Ascending aorta (tissue), 2 donors: Measurements from ENCODE around the gene GPBAR1. TPM values are rescaled to one million over a fixed set of nuclear protein-coding genes. Genes with fewer than 3 reads are reported as not detected.
"Not testable (repeated sequence)": the region's sequence is repeated elsewhere in the genome, so short reads cannot be mapped to it uniquely, and the experiment has no call there.

ENCODE experiments used
- DNase-seq, 2 donors: peaks; one replicate each; pipeline ENCODE4 v3.0.0-alpha.2; 2019; ENCODE audit warnings: low spot score in 2 of 2
- H3K27ac ChIP-seq, 2 donors: fragments of 200-600 bp; sonication (generic); one replicate each; pipeline ENCODE4 v1.5.1; 2016 to 2017; ENCODE audit warnings: mild to moderate bottlenecking in 1 of 2
- H3K27me3 ChIP-seq: fragments of 200-600 bp; sonication (generic); one replicate; pipeline ENCODE4 v1.5.1; 2017
- H3K36me3 ChIP-seq, 2 donors: fragments of 200-600 bp; sonication (generic); one replicate each; pipeline ENCODE4 v1.5.1; 2016
- H3K4me1 ChIP-seq, 2 donors: fragments of 200-600 bp; sonication (generic); one replicate each; pipeline ENCODE4 v1.5.1; 2016 to 2017; ENCODE audit warnings: mild to moderate bottlenecking in 1 of 2
- H3K4me3 ChIP-seq, 2 donors: fragments of 200-600 bp; sonication (generic); one replicate each; pipeline ENCODE4 v1.5.1; 2016 to 2017; ENCODE audit warnings: mild to moderate bottlenecking in 1 of 2
- H3K9me3 ChIP-seq, 2 donors: fragments of 200-600 bp; sonication (generic); one replicate each; pipeline ENCODE4 v1.5.1; 2016
- intact Hi-C: fragments of 100-400 bp; cut with DNase I; formaldehyde crosslinking; loops from one replicate; pipeline ENCODE4 v1.15.1; 2023
- total RNA-seq: library from RNA; depleted of rRNA; stranded (reverse); fragments of >200 nt; gene quantifications from one replicate; pipeline ENCODE4 v1.1.0, GENCODE V29; 2016
- TF ChIP-seq, protein P1 (sequence below), 3 experiments: fragments of 200-600 bp in 2 of 3; fragments of 450-650 bp in 1 of 3; sonication (generic) in 2 of 3; IDR thresholded peaks; one replicate each; pipeline ENCODE4 v1.5.1; 2016 to 2019; ENCODE audit warnings: antibody characterized with exemption in 3 of 3, mild to moderate bottlenecking in 1 of 3, moderate library complexity in 1 of 3

The GPBAR1 gene
- total RNA-seq, 1 donor from 2014 or later, result not detected

DNA sequence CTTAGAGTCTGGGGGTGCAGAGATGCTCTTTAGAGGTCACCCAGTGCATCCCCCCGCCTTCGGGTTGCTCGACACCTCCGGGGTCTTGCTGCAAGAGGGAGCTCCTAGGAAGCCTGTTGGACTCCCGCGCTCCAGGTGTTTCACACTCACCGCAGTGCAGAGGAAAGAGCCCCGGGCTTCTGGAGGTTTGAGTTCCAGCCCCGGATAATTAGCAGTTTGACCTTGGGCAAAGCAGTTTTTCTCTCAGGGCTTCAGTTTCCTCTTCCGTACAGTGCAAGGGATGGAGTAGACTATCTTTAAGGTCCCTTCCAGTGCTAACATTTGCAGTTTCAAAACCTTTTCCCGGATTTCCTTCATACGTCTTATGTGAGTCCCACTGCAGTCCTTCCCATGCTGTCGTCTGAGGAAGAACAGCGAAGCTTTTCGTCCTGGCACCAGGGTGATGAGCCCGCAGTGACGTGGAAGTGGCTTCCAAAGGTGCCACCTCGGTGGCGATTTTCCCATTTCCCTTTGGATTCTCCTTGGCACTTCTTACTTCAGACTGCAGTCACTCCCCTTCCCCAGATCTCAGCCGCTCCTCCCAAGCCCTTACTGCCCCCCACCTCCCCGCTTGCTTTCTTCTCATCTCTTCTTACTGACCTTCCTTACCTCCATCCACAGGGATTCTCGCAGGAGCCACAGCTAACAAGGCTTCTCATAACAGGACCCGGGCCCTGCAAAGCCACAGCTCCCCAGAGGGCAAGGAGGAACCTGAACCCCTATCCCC lies 10.1 kb downstream of the GPBAR1 start:
- TF ChIP-seq, protein P1, sequence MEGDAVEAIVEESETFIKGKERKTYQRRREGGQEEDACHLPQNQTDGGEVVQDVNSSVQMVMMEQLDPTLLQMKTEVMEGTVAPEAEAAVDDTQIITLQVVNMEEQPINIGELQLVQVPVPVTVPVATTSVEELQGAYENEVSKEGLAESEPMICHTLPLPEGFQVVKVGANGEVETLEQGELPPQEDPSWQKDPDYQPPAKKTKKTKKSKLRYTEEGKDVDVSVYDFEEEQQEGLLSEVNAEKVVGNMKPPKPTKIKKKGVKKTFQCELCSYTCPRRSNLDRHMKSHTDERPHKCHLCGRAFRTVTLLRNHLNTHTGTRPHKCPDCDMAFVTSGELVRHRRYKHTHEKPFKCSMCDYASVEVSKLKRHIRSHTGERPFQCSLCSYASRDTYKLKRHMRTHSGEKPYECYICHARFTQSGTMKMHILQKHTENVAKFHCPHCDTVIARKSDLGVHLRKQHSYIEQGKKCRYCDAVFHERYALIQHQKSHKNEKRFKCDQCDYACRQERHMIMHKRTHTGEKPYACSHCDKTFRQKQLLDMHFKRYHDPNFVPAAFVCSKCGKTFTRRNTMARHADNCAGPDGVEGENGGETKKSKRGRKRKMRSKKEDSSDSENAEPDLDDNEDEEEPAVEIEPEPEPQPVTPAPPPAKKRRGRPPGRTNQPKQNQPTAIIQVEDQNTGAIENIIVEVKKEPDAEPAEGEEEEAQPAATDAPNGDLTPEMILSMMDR (IDR thresholded peaks at IDR 0.05), result no peak
- H3K9me3 ChIP-seq, result no peaks in the 10 kb centered on the region
- peaks cover 40 to 43% of the 10 kb centered on the region in 2 donors for H3K36me3 ChIP-seq
- H3K4me1 ChIP-seq, result peaks cover 12 to 35% of the 10 kb centered on the region in 2 donors
- intact Hi-C loops, result loop anchor here (1.0 to 5.0 kb wide), 6 partner anchors 54 to 296 kb away; partner anchors contain the start of genes ARPC2, CNOT9 and USP37
- DNase-seq, result peak in 1 of 2 donors; percentile 64
- no peaks in the 10 kb centered on the region for H3K27me3 ChIP-seq
- peak overlapping the region; percentile 79 to 85 for H3K4me3 ChIP-seq
- H3K27ac ChIP-seq, result peak overlapping the region; percentile 58 to 80

DNA sequence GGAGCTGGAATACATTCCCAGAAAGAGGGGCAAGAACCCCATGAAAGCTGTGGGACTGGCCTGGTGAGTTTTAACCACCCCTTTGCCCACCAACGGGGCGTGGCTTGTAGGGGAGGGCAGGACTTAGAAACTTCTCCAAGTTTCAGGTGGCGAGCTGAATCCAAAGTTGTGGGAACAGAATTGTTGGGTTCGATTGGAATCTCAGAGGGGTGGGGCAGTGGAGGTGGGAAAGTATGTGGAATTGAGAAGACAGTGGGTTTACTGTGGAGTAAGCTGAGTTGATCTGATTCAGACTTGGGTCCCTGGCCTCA lies 10.6 kb downstream of the GPBAR1 start:
- H3K27me3 ChIP-seq, result no peaks in the 10 kb centered on the region
- no peak for DNase-seq
- peaks cover 12 to 35% of the 10 kb centered on the region in 2 donors for H3K4me1 ChIP-seq
- peak overlapping the region; percentile 58 to 80 for H3K27ac ChIP-seq
- peaks cover 40 to 43% of the 10 kb centered on the region in 2 donors for H3K36me3 ChIP-seq
- intact Hi-C loops, result loop anchor here (2.0 to 5.0 kb wide), 4 partner anchors 54 to 296 kb away; partner anchors contain the start of genes ARPC2, CNOT9 and USP37
- peak overlapping the region; percentile 79 to 85 for H3K4me3 ChIP-seq
- H3K9me3 ChIP-seq, result no peaks in the 10 kb centered on the region
- TF ChIP-seq, protein P1 (IDR thresholded peaks at IDR 0.05), result no peak

DNA sequence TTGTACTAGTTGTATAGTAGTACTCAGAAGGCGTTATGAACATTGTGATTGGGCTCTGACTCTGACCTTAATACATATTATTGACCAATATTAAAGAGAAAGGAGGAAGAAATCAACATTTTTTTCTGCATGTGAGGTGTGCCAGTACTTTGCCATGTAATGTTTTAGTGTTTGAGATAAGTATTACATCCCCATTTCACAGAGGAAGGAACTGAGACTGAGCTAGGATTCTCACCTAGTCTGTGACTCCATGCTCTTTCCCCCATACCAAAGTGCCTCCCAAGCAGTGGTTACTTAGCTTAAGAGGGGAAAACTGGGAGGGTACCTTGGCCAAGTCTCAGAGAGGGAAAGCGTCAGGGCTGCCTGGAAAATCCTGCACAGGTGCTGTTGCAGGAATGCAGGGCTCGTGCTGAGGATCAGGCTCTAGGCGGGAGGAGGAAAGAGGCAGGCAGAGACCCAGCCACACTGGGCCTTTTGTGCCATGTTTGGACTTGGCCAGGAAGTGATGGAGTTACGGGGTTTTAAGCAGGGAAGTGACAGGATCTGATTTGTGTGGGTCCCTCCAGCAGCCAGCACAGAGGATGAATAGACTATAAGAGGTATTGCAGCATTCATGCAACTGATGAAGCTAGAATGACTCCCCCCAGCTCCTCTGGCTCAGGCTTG lies 11.2 kb downstream of the GPBAR1 start:
- peaks cover 12 to 35% of the 10 kb centered on the region in 2 donors for H3K4me1 ChIP-seq
- no peak for DNase-seq
- H3K27me3 ChIP-seq, result no peaks in the 10 kb centered on the region
- H3K27ac ChIP-seq, result peak overlapping the region; percentile 74 to 80
- H3K4me3 ChIP-seq, result peak overlapping the region in 1 of 2 donors; percentile 85
- TF ChIP-seq, protein P1 (IDR thresholded peaks at IDR 0.05), result no peak
- intact Hi-C loops, result loop anchor here (1.0 to 5.0 kb wide), 8 partner anchors 10 to 295 kb away; partner anchors contain the start of genes ARPC2, CATIP, CNOT9 and USP37
- peaks cover 40 to 43% of the 10 kb centered on the region in 2 donors for H3K36me3 ChIP-seq
- no peaks in the 10 kb centered on the region for H3K9me3 ChIP-seq

DNA sequence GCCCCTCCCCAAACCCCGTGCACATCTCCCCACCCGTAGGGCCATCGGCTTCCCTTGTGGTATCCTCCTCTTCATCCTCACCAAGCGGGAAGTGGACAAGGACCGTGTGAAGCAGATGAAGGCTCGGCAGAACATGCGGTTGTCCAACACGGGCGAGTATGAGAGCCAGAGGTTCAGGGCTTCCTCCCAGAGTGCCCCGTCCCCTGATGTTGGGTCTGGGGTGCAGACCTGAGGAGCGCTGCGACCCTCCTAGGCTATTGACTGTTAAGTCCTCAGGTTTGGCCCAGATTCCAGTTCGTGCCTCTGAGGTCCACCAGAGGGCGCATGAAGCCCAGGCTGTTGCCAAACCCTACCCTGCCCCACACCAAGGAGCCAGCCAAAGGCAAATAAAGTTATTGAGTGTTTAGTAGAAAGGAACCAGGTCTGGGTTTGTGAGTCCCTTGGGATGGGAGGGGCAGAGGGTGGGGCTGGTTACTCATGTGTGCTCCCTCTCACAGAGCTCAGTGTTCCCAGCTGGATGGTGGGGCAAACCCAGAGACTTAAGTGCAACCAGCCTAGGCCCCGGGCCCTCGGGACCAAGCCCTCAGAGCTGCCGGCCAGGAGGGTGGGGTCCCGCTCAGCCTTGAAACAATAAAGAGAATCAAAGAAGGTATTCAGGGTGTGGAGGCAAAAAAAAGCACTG lies 11.9 kb downstream of the GPBAR1 start:
- intact Hi-C loops, result loop anchor here (1.0 to 5.0 kb wide), 7 partner anchors 10 to 295 kb away; partner anchors contain the start of genes ARPC2, CATIP, CNOT9 and USP37
- Histone ChIP-seq H3K27me3 (no peaks in the 10 kb centered on the region), H3K36me3 (peaks cover 40 to 43% of the 10 kb centered on the region in 2 donors), H3K27ac (peak overlapping the region; percentile 74 to 80), H3K4me1 (peaks cover 12 to 32% of the 10 kb centered on the region in 2 donors), H3K9me3 (no peaks in the 10 kb centered on the region), H3K4me3 (peak overlapping the region in 1 of 2 donors; percentile 85)
- peak; percentile 86 to 98 for DNase-seq
- TF ChIP-seq, protein P1 (IDR thresholded peaks at IDR 0.05), result peak; percentile 91 to 96 (median 92)

DNA sequence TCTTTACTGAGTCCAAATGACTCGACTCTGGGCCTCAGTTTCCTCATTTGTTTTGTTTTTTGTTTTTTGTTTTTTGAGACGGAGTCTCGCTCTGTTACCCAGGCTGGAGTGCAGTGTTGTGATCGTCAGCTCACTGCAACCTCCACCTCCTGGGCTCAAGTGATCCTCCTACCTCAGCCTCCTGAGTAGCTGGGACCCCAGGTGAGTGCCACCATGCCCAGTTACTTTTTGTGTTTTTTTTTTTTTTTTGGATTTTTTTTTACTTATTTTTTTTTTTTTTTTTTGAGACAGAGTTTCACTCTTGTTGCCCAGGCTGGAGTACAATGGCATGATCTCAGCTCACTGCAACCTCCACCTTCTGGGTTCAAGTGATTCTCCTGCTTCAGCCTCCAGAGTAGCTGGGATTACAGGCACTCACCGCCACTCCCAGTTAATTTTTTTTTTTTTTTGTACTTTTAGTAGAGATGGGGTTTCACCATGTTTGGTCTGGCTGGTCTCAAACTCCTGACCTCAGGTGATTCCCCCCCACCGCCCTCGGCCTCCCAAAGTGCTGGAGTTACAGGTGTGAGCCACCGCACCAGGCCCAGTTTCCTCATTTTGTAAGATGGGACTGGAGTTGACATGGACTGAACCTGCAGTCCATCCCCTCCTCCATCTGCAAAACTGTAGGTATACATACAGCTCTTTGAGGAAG lies 12.5 kb downstream of the GPBAR1 start:
- Histone ChIP-seq H3K36me3 (peaks cover 46 to 49% of the 10 kb centered on the region in 2 donors), H3K4me1 (peaks cover 12 to 31% of the 10 kb centered on the region in 2 donors), H3K27ac (peak overlapping the region; percentile 74 to 80)
- not testable (repeated sequence) for DNase-seq, H3K9me3 ChIP-seq, H3K4me3 ChIP-seq, H3K27me3 ChIP-seq
- intact Hi-C loops, result loop anchor here (5.0 kb wide), 3 partner anchors 56 to 294 kb away; partner anchors contain the start of genes ARPC2, CNOT9 and USP37
